DMS79 (cell line): ENCODE results near the gene MRPL58.
"Not testable (repeated sequence)": the region's sequence is repeated elsewhere in the genome, so short reads cannot be mapped to it uniquely, and the experiment has no call there.

Experiments
- DNase-seq: peaks from one replicate; lab custom pipeline; 2025; lab: John Stamatoyannopoulos, UW

The MRPL58 gene

DNA sequence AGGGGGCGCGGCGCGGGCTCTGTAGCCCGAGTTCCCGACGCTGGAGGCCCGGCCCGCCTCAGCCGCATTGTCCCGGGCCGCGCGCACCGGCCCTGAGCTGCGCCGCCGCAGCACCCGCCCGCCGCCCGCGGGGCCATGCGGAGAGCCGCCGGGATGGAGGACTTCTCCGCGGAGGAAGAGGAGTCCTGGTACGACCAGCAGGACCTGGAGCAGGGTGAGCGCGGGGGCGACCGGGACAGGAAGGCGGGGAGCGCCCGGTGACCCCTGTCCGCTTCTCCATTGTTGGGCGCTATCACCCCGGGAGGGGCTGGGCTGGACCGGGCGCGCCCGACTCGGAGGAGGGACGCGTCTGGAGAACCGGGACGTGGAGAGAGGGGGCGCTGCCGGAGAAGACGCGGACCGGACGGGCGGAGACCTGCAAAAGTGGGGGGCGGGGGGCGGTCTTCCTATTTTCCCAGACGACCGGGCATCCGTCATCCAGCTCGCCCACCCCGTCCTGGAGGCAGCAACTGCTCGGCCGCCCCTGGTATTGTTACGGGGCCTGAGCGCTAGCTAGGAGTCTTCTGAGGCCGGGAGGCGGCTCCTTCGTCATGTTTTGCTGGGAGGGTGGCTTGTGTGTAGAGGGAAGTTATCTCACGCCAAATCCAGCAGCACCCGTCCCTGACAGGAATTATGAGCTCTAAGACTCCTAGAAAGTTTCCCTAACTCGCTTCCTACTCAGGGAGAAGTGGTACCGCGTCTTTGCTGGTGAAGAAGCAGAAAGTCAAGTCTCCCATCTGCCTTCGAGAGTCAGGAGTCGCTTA lies 24.4 kb upstream of the MRPL58 start:
- DNase-seq = no peak

DNA sequence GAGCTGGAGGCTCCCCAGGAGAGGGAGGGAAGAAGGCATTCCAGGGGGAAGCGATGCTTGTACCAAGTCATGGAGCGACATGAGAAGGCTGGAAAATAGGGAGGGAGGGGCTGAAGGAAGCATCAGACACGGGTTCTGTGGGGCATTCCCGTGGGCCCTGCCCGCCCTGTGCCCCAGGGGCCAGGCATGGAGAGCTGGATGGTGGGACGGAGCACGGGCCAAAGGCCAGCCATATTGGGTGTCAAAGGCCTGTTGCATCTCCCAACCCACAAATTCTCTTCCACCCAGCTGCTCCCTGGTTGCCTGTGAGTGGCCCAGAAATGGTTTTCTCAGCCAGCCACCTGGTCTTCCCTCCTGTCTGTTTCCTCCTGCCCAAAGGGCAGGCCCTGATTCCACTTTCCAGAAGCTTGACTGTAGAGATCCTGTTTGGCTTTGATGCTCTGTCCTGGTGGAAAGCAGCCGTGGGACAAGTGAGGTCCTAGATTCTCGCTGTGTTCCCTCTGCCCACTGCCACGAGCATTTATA lies 21.8 kb upstream of the MRPL58 start:
- DNase-seq = no peak

DNA sequence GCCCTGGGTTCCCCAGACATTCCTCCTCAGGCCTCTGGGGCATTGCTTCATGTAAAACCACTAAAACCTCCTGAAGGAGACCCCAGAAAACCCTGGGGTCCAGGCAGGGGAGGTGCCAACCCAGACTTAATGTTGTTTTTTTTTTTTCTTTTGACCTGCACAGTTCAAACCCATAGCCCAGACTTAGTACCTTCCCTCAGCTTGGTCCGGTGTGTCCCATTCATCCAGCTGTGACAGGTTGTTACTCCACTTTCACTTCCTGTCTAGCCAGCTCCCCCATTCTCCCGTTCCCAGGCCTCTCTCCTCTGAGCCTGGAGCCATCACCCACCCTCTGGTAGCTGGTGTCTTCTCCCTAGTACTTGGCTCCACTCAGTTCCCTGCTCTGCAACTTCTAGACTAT lies 20.2 kb upstream of the MRPL58 start:
- DNase-seq = no peak

DNA sequence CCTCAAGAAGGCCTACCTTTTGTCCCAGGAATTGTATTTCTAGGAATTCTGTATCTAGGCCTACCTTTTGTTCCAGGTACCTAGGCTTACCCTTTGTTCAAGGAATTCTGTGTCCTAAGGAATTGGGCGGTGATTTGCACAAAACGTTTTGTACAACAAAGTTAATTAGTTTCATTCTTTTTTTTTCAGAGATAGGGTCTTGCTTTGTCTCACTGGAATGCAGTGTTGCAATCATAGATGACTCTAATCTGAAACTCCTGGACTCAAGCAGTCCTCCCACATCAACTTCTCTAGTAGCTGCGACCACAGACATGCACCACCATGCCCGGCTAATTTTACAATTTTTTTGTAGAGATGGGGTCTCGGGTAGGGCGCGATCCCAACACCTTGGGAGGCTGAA lies 18.0 kb upstream of the MRPL58 start:
- DNase-seq = no peak

DNA sequence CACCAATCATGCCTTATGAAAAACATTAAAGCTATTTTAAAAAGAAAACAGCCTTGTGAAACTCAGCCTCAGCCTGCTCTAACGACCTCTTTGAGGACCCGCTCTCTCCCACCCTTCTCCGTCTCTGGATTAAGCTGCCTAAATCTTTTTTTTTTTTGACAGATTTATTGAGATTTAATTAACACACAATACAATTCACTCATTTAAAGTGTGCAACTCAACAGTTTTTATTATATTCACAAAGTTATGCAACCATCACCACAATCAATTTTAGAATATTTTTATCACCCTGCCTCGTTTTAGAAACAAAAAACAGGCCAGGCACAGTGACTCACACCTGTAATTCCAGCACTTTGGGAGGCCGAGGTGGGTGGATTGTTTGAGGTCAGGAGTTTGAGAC lies 16.6 kb upstream of the MRPL58 start:
- DNase-seq = no peak

DNA sequence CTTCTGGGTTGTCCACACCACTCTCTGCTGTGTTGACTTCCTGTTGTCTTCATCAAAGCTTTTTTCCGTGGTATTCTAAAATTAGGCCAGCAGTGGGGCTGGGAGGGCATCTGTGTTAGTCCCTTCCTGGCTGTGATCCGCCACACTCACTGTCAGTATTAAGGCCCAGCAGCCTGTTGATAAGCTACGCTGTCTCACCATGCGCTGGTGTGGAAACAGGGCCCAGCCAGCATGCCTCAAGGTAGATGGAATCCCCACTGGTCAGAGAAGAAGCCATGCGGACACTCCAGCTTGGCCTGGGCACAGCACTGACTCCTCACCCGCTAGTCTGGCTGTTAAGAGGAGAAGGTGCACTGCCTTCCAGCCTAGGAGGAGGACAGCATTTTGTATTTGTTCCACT lies 13.7 kb upstream of the MRPL58 start:
- no peak for DNase-seq

DNA sequence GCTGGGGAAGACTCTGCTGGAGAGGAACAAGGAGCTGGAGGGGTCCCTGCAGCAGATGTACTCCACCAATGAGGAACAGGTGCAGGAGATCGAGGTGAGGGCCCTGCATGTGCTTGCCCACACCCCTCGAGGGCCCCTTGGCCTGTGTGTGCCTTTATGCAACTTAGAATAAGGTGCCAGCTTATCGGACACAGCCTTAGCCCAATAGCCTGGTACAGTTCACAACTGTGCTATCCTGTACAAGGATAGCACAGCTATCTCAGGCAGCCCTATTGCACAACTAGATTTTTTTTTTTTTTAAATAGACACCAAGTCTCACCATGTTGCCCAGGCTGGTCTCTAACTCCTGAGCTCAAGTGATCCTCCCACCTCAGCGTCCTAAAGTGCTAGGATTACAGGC lies 12.9 kb upstream of the MRPL58 start:
- no peak for DNase-seq

DNA sequence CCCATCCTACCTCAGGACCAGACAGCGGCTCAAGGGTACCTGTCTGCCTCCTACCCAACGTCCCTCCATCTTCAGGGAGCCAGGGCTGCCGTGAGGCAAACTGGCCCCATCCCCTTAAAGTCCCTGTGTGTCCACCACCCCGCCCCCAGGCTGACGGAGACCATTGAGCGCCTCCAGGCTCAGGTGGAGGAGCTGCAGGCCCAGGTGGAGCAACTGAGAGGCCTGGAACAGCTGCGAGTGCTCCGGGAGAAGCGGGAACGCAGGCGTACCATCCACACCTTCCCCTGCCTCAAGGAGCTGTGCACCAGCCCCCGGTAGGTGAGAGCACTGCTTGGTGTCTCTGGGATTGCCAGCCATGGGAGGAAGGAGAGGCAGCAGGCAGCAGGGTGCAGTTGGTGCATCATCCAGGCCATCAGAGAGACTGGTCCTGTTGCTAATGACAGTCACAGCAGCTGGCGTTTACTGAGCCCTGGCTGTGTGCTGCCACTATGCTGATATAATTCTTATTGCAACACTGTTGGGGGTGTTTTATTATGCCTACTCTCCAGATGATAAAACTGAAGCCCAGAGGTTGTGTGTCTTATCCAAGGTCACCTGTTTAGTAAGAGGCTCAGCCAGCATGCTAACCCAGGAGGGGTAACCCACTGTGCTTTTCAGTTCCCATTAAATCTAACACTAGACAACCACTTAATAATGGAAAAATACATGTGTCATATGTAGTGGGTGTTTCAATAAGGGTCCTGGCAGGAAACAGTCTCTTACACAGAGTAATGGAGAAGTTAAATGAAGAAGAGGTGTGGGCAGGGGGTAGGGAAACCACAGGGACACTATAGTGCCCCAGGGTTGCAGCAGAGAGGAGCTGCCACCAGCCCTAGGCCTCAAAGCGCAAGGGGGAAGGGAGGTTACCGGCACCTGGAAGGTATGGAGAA lies 10.3 kb upstream of the MRPL58 start:
- no peak for DNase-seq

DNA sequence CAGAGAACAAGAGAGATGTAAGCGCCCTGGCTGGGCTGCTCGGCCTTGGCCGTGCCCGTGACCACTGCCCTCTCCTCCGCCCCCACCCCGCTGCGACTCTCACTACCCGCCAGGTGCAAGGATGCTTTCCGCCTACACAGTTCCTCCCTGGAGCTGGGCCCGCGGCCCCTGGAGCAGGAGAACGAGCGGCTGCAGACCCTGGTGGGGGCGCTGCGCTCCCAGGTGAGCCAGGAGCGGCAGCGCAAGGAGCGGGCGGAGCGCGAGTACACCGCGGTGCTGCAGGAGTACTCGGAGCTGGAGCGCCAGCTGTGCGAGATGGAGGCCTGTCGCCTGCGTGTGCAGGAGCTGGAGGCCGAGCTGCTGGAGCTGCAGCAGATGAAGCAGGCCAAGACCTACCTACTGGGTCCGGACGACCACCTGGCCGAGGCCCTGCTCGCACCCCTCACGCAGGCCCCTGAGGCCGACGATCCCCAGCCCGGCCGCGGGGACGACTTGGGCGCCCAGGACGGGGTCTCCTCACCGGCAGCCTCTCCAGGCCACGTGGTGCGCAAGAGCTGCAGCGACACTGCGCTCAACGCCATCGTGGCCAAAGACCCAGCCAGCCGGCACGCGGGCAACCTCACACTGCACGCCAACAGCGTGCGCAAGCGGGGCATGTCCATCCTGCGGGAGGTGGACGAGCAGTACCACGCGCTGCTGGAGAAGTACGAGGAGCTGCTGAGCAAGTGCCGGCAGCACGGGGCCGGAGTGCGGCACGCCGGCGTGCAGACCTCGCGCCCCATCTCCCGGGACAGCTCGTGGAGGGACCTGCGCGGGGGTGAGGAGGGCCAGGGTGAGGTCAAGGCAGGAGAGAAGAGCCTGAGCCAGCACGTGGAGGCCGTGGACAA lies 9.2 kb upstream of the MRPL58 start:
- no peak for DNase-seq

DNA sequence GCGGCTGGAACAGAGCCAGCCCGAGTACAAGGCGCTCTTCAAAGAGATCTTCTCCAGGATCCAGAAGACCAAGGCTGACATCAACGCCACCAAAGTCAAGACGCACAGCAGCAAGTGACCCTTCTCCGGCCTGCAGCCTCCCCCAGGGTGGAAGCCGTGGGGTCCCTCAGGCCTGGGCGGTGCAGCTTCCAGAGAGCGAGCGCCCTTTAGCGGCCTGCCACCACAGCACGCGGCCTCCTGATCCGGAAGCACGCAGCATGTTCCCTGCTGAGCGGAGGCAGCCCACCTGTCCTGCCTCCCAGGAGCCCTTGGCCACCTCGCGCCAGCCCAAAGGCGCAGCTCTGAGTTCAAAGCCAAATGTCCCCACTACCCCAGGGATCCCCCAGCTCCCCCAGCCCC lies 8.5 kb upstream of the MRPL58 start:
- no peak for DNase-seq

DNA sequence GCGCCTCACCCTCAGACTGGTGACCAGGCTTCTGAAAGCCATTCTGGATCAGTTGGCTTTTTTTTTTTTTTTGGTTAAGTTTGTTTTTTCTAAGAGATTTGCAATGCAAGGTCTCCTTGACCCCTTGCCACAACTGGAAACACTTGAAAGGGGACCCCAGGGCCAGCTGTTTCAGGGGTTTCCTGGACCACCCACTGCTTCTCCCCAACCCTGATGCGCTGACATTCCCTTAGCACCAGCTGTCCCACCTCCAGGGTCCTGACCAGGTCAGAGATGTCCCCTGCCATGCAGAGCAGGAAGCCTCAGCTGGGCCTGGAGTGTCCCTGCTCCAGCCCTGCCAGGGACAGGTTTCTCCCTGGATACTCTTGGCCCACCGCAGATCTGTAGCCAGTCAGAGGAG lies 8.1 kb upstream of the MRPL58 start:
- no peak for DNase-seq

DNA sequence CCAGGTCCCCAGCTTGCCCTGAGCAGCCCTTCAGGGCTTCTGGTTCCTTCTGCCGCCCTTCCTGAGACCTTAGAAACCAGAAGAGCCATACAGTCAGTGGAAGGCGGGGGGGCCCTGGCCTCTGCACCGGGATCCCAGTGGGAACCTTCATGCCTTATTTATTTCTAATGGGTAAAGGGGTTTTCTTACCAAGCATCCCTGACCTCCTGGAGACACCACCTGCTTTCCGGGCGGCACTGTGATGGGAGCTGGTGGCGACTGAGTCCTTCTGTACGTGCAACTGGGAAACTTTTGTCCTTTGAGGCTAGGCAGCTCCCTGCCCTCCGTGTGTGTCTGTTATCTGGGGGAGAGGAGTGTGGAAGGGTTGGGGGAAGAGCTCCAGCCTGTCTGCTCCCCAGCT lies 7.2 kb upstream of the MRPL58 start:
- DNase-seq = no peak

DNA sequence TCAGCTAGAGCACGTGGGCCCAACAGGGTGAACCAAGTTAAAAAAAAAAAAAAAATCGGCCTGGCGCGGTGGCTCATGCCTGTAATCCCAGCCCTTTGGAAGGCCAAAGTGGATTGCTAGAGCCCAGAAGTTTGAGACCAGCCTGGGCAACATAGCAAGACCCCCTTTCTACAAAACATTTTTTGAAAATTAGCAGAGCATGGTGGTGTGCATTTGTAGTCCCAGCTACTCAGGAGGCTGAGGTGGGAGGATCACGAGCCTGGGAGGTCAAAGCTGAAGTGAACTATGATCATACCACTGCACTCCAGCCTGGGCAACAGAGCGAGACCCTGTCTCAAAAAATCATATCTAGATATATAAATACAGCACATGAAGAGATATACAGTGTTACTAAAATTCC lies 6.4 kb upstream of the MRPL58 start:
- DNase-seq = not testable (repeated sequence)

DNA sequence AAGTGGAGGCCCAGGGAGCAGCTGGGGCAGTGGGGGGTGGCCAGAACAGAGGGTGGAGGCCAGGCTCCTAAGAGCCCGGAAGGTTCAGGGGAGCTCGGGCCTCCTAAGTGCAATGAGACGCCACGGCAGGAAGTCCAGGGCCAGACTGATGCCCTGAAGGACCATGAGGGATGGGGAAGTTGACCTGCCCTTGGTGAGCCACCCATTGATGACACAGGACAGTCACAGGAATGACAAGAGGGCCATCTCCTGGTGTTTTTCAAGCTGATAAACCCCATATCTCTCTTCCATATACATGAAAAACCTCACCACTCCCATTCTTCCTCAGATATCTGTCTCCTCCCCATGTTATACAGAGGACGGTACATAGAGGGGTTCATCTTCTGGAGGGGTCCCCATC lies 5.8 kb upstream of the MRPL58 start:
- no peak for DNase-seq

DNA sequence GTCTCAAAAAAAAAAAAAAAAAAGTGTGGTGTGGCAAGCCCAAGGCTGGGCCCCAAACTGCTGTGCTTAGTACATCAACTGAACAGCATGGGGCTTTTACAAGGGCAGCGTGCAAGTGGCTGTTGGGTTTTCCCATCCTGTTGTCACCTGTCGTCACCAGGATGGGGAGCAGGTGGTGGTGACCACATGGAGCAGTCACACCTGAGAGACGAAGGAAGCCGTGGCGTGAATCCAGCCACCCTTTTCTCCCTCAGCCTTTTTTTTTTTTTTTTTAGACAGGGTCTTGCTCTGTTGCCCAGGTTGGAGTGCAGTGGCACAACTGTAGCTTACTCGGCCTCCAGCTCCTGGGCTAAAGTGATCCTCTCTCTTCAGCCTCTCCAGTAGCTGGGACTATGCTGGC lies 4.1 kb upstream of the MRPL58 start:
- DNase-seq = no peak

DNA sequence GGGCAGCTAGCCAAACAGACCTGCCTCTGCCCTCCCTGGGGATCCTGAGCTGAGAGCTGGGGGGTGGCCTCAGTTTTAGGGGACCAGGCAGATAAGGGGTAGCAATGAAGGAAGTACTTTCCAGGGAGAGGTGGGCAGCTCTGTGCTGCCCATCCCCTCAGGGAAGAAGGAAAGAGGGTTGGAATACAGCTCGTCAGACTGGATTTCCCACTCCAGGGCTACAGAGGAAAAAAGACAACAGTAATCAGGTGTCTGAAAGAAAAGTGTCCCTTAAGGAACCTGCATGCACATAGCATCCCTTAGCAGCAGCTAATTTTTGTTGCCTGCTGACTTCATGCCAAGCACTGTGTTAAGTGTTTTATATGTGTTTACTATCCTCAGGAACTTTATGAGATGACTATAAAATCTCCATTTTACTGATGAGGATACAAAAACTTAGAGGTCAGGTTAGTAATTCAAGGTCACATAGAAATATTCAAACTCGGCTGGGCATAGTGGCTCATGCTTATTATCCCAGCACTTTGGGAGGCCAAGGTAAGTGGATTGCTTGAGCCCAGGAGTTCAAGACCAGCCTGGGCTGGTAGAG lies 3.2 kb upstream of the MRPL58 start:
- DNase-seq = no peak

DNA sequence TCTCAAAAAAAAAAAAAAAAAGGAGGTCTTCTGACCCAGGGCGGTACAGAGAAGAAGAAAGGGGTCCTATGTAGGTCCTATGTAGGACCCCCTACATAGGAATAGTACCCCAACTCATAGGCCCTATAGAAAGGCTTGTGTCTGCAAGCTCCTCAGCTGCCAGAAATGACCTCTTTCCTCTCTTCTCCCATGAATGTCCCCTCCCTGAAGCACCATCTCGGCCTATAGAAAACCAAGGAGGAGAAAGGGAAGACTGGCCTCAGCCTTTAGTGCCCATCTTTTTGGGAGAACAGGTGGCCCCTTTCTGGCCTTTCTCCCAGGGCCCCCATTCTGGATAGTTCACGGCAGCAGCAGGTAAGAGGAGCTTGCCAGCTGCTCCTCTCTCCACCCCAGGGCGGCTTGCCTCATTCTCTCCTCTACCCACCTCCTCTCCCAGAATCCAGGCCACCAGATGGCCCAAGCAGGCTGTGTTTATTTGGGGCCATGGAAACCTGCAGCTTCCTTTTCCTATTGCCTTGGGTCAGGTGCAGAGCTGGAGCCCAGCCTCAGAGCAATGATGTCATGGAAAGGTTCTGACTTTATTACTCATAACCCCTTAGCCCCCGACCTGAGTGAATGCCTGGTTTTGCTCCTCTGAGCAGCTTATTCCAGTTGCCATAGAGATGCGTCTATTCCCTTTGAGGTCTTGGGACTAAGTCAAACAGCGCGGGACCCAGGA lies 1.6 kb upstream of the MRPL58 start:
- DNase-seq = no peak

DNA sequence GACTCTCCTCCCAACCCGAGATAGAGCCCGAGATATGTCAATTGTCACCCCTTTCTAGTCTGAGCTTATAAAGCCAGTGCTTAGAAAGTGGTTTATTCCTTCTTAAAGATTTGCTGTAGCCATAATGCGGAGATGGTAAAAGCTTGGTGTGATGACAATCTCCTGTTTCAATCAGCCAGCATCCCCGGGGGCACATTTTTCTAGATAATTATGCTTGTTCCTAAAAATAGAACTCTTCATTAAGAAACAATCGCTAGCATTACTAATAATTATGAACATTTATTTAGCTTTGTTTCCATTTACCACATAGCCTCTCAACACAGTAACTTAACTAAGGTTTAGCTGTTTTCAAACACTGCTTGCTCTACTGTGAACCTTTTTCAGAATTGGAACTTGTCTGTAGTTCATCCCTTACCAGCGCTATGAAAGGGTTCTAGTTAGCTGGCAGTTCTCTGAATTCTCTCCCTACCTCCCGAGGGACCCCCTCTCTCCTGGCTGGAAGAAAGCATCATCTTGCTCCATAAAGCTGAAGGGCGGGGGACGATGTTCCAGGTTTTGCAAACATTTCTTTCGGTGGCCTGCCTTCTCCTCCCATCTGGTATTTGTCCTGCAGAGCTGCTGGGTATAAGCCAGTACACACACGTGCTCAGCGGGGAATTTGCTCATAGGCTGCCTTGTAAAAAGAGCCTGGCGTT lies 922 bp upstream of the MRPL58 start:
- no peak for DNase-seq

DNA sequence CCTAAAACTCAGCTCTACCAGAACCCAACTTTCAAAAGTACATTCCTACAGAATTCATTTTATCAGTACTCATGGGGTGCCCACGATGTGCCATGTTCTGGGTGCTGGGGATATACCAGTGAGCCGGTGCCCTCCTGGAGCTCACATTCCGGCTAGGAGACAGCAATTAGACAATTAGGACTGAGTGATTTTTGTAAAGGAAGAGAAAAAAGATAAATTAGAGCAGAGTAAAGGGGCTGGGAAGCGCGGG lies 449 bp upstream of the MRPL58 start:
- no peak for DNase-seq

DNA sequence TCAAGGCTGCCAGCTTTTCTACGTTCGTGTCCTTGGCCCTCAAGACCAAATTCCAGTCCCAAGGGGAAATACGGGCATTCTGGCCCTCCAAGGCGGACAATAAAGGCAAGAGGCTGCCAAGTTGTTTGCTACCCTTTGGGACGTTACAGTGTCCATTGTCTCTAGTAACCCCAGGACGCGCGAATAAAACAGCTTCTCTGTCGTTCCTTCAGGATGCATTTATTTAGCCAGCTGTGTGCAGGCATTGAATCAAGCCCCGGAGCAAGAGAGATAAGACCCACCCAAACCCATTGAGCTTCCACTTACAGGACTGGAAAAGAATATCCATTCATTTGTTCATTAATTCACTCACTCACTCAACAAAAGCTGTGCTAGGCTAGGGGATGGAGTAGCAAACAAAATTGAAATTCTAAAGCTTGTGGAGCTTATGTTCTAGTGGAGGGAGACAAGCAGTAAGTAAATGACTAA lies 656 bp downstream of the MRPL58 start:
- DNase-seq = no peak

DNA sequence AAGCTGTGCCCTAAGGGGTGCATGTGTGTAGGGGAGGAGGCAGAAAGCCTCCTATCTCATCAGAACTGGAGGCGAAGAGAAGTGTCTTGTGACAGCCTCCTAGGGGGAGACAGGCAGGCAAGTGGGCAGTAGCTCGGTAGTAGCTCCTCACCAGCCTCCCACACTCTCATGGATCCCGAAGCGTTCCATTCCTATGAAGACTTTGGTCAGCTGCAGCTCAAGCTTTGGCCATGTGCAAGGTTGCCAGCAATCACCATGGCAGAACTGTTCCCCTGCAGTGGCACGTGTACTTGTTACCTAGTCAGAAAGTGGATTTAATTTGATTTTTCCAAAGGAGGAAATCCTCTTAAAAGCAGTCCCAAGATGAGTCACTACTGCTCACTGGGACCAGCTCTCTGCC lies 6.7 kb downstream of the MRPL58 start:
- DNase-seq = no peak
